Measurements from ENCODE around the gene SFMBT1. TPM values are rescaled to one million over a fixed set of nuclear protein-coding genes. Genes with fewer than 3 reads are reported as not detected.

Gene SFMBT1
- total and polyA plus RNA-seq, 8 donors = 8.0 to 12.9 (median 9.4) TPM

DNA sequence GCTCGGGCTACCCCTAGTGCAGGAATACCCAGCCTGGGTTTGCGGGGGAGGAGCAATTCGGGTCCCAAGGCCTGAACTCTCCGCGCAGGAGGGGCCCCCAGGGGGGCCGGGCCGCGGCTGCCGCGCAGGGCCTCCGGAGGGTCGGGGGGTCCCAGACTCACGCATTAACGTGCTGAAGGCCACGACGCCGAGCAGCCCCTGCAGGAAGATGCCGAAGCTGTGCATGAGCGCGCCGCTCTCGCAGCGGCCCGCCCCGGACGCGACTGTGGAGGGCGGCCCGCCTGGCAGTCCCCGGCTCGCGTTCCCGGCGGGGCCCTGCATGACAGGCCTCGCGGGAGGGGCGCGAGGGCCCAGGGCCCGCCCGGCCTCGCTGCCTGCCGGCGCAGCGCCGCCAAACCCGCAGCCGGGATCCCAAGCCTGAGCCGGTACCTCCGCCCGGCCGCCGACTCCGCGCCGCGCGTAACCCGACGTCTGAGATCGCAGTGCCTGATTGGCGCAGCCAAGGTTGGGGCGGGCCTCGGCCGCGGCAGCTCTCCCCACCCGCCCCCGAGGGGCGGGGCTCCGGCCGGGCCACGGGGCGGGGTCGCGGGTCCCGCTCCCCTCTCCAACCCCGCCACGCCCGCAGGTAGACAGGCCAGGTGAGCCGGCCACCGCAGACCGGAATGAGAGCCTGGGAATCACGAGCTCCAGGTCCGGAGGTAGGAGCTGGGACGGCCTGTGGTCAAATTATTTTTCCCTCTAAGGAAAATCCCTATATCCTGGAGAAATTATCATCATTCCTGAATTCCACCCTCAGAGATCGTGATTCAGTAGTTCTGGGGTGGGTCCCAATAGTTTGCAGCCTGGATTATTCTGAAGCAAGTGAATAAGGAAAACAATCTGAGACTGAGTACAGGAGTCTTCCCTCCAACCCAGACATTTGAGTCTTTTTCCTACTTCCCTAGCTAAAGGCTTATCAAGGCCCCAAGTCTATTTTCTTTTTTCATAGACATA lies 148.4 kb downstream of the SFMBT1 start, which contains the start of gene STIMATE:
Gene STIMATE, minus strand, starts transcription at position 419 of the 993 bp plus-strand sequence. Its CDS starts 98 bp downstream, at position 321.
- Histone ChIP-seq H3K4me1 (peaks cover 21 to 50% of the 10 kb centered on the region in 2 donors), H3K27ac (peak within 1 kb of the TSS; percentile 26 to 77), H3K9me3 (no peaks in the 10 kb centered on the region), H3K27me3 (no peaks in the 10 kb centered on the region), H3K4me3 (peak within 1 kb of the TSS; percentile 90 to 97), H3K36me3 (no peaks in the 10 kb centered on the region)
- ATAC-seq = peak; percentile 98
- TF ChIP-seq, protein P1, sequence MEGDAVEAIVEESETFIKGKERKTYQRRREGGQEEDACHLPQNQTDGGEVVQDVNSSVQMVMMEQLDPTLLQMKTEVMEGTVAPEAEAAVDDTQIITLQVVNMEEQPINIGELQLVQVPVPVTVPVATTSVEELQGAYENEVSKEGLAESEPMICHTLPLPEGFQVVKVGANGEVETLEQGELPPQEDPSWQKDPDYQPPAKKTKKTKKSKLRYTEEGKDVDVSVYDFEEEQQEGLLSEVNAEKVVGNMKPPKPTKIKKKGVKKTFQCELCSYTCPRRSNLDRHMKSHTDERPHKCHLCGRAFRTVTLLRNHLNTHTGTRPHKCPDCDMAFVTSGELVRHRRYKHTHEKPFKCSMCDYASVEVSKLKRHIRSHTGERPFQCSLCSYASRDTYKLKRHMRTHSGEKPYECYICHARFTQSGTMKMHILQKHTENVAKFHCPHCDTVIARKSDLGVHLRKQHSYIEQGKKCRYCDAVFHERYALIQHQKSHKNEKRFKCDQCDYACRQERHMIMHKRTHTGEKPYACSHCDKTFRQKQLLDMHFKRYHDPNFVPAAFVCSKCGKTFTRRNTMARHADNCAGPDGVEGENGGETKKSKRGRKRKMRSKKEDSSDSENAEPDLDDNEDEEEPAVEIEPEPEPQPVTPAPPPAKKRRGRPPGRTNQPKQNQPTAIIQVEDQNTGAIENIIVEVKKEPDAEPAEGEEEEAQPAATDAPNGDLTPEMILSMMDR (IDR thresholded peaks at IDR 0.05) = no peak
- peak; percentile 77 to 98 (median 90) for DNase-seq
- intact Hi-C loops (cut with DNase I) = no loop called here

DNA sequence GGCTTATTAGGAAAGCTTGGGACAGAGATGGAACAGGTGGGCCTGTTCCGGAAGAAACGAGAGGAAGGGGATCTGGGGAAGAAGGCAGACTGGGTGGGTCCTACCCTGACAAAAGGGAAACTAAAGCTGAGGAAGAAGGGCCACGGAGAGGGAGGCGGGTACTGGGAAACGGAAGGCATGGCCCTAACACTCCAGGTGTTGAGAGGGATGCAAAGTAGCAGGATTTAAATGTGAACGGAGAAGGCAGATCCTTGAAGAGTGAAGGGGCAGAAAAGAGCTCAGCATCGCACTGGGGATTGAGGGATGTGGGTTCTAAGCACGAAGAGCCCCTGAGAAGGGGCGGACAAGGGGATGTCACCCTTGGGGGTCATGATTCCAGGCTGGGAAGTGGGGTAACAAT lies 149.3 kb downstream of the SFMBT1 start:
- no peaks in the 10 kb centered on the region for H3K27me3 ChIP-seq
- no peaks in the 10 kb centered on the region for H3K9me3 ChIP-seq
- intact Hi-C loops (cut with DNase I) = no loop called here
- H3K36me3 ChIP-seq = no peaks in the 10 kb centered on the region
- no peak for DNase-seq
- peaks cover 29 to 58% of the 10 kb centered on the region in 2 donors for H3K4me1 ChIP-seq
- ATAC-seq = peak; percentile 38
- peak overlapping the region; percentile 90 to 97 for H3K4me3 ChIP-seq
- TF ChIP-seq, protein P1 (IDR thresholded peaks at IDR 0.05) = no peak
- H3K27ac ChIP-seq = peak overlapping the region; percentile 26 to 77

- H3K4me1 ChIP-seq = peaks cover 32 to 63% of the 10 kb centered on the region in 2 donors
These were observed 149.7 kb downstream of the SFMBT1 start for GRCh38 chr3:52896151-52896550.

DNA sequence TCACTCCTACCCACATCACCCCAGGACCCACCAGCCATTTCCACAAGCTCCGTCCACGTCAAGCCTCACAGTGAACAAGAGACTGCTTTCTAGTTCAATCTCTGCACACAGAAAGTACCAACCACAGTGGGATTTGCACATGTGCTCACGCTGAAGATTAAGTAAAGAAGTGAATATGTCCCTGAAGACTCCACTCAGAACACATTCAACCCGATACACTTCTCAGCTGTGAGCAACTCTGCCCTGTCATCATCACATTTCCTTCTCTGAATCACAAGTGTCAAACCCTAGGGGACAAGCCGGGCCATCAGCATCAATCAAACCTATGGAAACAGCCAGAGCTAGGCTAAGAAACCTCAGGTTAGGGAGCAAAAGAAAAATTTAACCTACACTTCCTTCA lies 150.5 kb downstream of the SFMBT1 start:
- intact Hi-C loops (cut with DNase I) = no loop called here
- Histone ChIP-seq H3K4me1 (peaks cover 32 to 70% of the 10 kb centered on the region in 2 donors), H3K9me3 (no peaks in the 10 kb centered on the region), H3K36me3 (no peaks in the 10 kb centered on the region), H3K4me3 (no peak overlapping the region), H3K27ac (peak overlapping the region in 1 of 2 donors; percentile 77), H3K27me3 (no peaks in the 10 kb centered on the region)
- no peak for DNase-seq
- ATAC-seq = no peak
- TF ChIP-seq, protein P1 (IDR thresholded peaks at IDR 0.05) = no peak

More at GRCh38 chr3:52896151-52896550, 149.7 kb downstream of the SFMBT1 start:
- intact Hi-C loops (cut with DNase I) = no loop called here
- H3K27ac ChIP-seq = peak overlapping the region in 1 of 2 donors; percentile 77
- ATAC-seq (no peak), DNase-seq (no peak)
- no peaks in the 10 kb centered on the region for H3K36me3 ChIP-seq
- TF ChIP-seq, protein P1 (IDR thresholded peaks at IDR 0.05) = no peak
- H3K4me3 ChIP-seq = peak overlapping the region; percentile 90 to 97
- H3K27me3 ChIP-seq = no peaks in the 10 kb centered on the region
- H3K9me3 ChIP-seq = no peaks in the 10 kb centered on the region

GRCh38 chr3:52894756-52895155 lies 151.1 kb downstream of the SFMBT1 start:
- no peak for DNase-seq
- Histone ChIP-seq H3K27ac (no peak overlapping the region), H3K9me3 (no peaks in the 10 kb centered on the region), H3K27me3 (no peaks in the 10 kb centered on the region), H3K4me1 (peaks cover 35 to 70% of the 10 kb centered on the region in 2 donors), H3K36me3 (no peaks in the 10 kb centered on the region), H3K4me3 (no peak overlapping the region)
- no peak for ATAC-seq
- intact Hi-C loops (cut with DNase I) = no loop called here
- TF ChIP-seq, protein P1 (IDR thresholded peaks at IDR 0.05) = no peak

Data from left lung (tissue), 10 donors.